HG02571 (cell line): ENCODE measurements around the gene NDRG2.

Experiments used
- ATAC-seq: cut with Tn5 transposase; IDR thresholded peaks from one replicate; pipeline ENCODE4 v1.9.1; 2021; ENCODE audit warnings: mild to moderate bottlenecking, moderate library complexity; ENCODE audit not compliant: unreplicated experiment

The NDRG2 gene

GRCh38 chr14:21024585-21025370, at the start of gene NDRG2:
NDRG2 (minus strand) TSS chr14:21025061; CDS start chr14:21023315, 1,746 bp downstream.
- no peak for ATAC-seq

GRCh38 chr14:21073921-21074320, 49.1 kb upstream of the NDRG2 start:
- ATAC-seq, result no peak

- ATAC-seq, result no peak
Observed at GRCh38 chr14:21072781-21073339, 48.0 kb upstream of the NDRG2 start.

- ATAC-seq, result no peak
Observed at GRCh38 chr14:21072031-21072473, 47.2 kb upstream of the NDRG2 start.

GRCh38 chr14:21071225-21072030, 46.6 kb upstream of the NDRG2 start:
- peak; percentile 63 for ATAC-seq

GRCh38 chr14:21070610-21071224, 45.9 kb upstream of the NDRG2 start:
- ATAC-seq, result peak; percentile 12

GRCh38 chr14:21070083-21070609, 45.3 kb upstream of the NDRG2 start, which contains the start of gene ARHGEF40:
ARHGEF40 (plus strand) TSS chr14:21070304; CDS start chr14:21070397, 93 bp downstream.
- no peak for ATAC-seq

GRCh38 chr14:21069388-21070082, 44.7 kb upstream of the NDRG2 start:
- no peak for ATAC-seq

- no peak for ATAC-seq
Observed at GRCh38 chr14:21068521-21069387, 43.9 kb upstream of the NDRG2 start.

GRCh38 chr14:21066882-21067502, 42.1 kb upstream of the NDRG2 start:
- no peak for ATAC-seq

- no peak for ATAC-seq
Observed at GRCh38 chr14:21063479-21063878, 38.6 kb upstream of the NDRG2 start.

- no peak for ATAC-seq
Observed at GRCh38 chr14:21061347-21061668, 36.4 kb upstream of the NDRG2 start.

- no peak for ATAC-seq
Observed at GRCh38 chr14:21060614-21061346, 35.9 kb upstream of the NDRG2 start.

- ATAC-seq, result no peak
Observed at GRCh38 chr14:21059842-21060613, 35.2 kb upstream of the NDRG2 start.

- ATAC-seq, result no peak
Observed at GRCh38 chr14:21058903-21059302, 34.0 kb upstream of the NDRG2 start.

- no peak for ATAC-seq
Observed at GRCh38 chr14:21057803-21058675, 33.2 kb upstream of the NDRG2 start, which contains the start of gene RNASE8. RNASE8 (plus strand) TSS chr14:21057822; CDS start chr14:21057893, 71 bp downstream.
